Thyroid gland (tissue), 4 donors: ENCODE data around the gene ELAVL4. TPM values are rescaled to one million over a fixed set of nuclear protein-coding genes. Genes with fewer than 3 reads are reported as not detected.

Experiments
- DNase-seq, 2 donors: peaks; one replicate each; pipeline ENCODE4 v3.0.0-alpha.2; 2019
- H3K27ac ChIP-seq, 3 donors: fragments of 200-600 bp; sonication (generic); 1 replicate in 2 of 3; 2 replicates in 1 of 3; pipeline ENCODE4 v1.5.1; 2016 to 2019; ENCODE audit warnings: mild to moderate bottlenecking in 1 of 3, moderate library complexity in 1 of 3
- H3K27me3 ChIP-seq: fragments of 200-600 bp; sonication (generic); one replicate; pipeline ENCODE4 v1.5.1; 2019
- H3K36me3 ChIP-seq, 2 donors: fragments of 200-600 bp; sonication (generic); one replicate each; pipeline ENCODE4 v1.5.1; 2016 to 2019
- H3K4me1 ChIP-seq, 2 donors: fragments of 200-600 bp; sonication (generic); one replicate each; pipeline ENCODE4 v1.5.1; 2017 to 2019
- H3K4me3 ChIP-seq, 3 donors: fragments of 200-600 bp; sonication (generic); replicated peaks in 1 of 3; 1 replicate in 2 of 3; 2 replicates in 1 of 3; pipeline ENCODE4 v1.5.1; 2016; ENCODE audit warnings: mild to moderate bottlenecking in 1 of 3
- H3K9me3 ChIP-seq: fragments of 200-600 bp; sonication (generic); one replicate; pipeline ENCODE4 v1.5.1; 2017
- CTCF ChIP-seq, 6 experiments: fragments of 200-600 bp in 3 of 6; fragments of 450-650 bp in 3 of 6; sonication (generic) in 3 of 6; IDR thresholded peaks; one replicate each; pipeline ENCODE4 v1.5.1; 2016 to 2019; ENCODE audit warnings: antibody characterized with exemption in 6 of 6, mild to moderate bottlenecking in 2 of 6, inconsistent platforms in 1 of 6, moderate library complexity in 1 of 6
- POLR2A ChIP-seq, 2 donors: fragments of 450-650 bp; IDR thresholded peaks; one replicate each; pipeline ENCODE4 v1.6.1; 2017; ENCODE audit warnings: antibody characterized with exemption in 2 of 2, mild to moderate bottlenecking in 2 of 2, moderate library complexity in 1 of 2
- WGBS, 2 donors: methylation state at CpG; one replicate each; pipeline ENCODE4 v1.1.5; 2017; 5-methylcytosine and 5-hydroxymethylcytosine counted together
- intact Hi-C: fragments of 100-400 bp; cut with DNase I; formaldehyde crosslinking; loops from one replicate; pipeline ENCODE4 v1.15.1; 2023
- total RNA-seq, 4 donors: library from RNA; depleted of rRNA; stranded (reverse); fragments of >200 nt; gene quantifications; one replicate each; pipeline ENCODE4 v1.2.3, GENCODE V29; 2016

The ELAVL4 gene
- total RNA-seq, 4 donors from 2014 or later: not detected

GRCh38 chr1:50132347-50132894, 23.7 kb downstream of the ELAVL4 start:
- Histone ChIP-seq H3K27me3 (no peaks in the 10 kb centered on the region), H3K4me3 (no peak overlapping the region)
- TF ChIP-seq CTCF (IDR thresholded peaks at IDR 0.05) (no peak), POLR2A (IDR thresholded peaks at IDR 0.05) (no peak)

GRCh38 chr1:50135716-50136115, 27.0 kb downstream of the ELAVL4 start:
- H3K27me3 ChIP-seq: no peaks in the 10 kb centered on the region
- H3K4me1 ChIP-seq: no peaks in the 10 kb centered on the region
- H3K9me3 ChIP-seq: no peaks in the 10 kb centered on the region
- H3K27ac ChIP-seq: no peak overlapping the region
- no peak for TF ChIP-seq CTCF (IDR thresholded peaks at IDR 0.05)
- TF ChIP-seq POLR2A (IDR thresholded peaks at IDR 0.05): no peak
- no peak for DNase-seq
- 73 to 75% methylated on average over 2 of the region's 2 CpGs for WGBS, 2 donors
- no peaks in the 10 kb centered on the region for H3K36me3 ChIP-seq
- H3K4me3 ChIP-seq: no peak overlapping the region
- intact Hi-C loops: no loop called here

More at GRCh38 chr1:50132347-50132894, 23.7 kb downstream of the ELAVL4 start:
- H3K9me3 ChIP-seq: no peaks in the 10 kb centered on the region
- no peak for DNase-seq
- intact Hi-C loops: no loop called here
- no peaks in the 10 kb centered on the region for H3K36me3 ChIP-seq
- no peaks in the 10 kb centered on the region for H3K4me1 ChIP-seq
- 79 to 81% methylated on average over 3 of the region's 3 CpGs for WGBS, 2 donors
- H3K27ac ChIP-seq: no peak overlapping the region

- intact Hi-C loops: no loop called here
- 66 to 69% methylated on average over 10 of the region's 10 CpGs for WGBS, 2 donors
- TF ChIP-seq POLR2A (IDR thresholded peaks at IDR 0.05): no peak
- no peak for TF ChIP-seq CTCF (IDR thresholded peaks at IDR 0.05)
Measured at GRCh38 chr1:50139339-50140181, 30.8 kb downstream of the ELAVL4 start.

GRCh38 chr1:50140182-50140447, 31.4 kb downstream of the ELAVL4 start:
- intact Hi-C loops: no loop called here
- peaks cover 5% of the 10 kb centered on the region for H3K9me3 ChIP-seq
- H3K27me3 ChIP-seq: no peaks in the 10 kb centered on the region
- 86% methylated on average over 1 of the region's 1 CpG for WGBS, 2 donors
- no peaks in the 10 kb centered on the region for H3K4me1 ChIP-seq
- TF ChIP-seq CTCF (IDR thresholded peaks at IDR 0.05): no peak
- TF ChIP-seq POLR2A (IDR thresholded peaks at IDR 0.05): no peak
- no peak for DNase-seq
- H3K27ac ChIP-seq: no peak overlapping the region
- no peak overlapping the region for H3K4me3 ChIP-seq
- no peaks in the 10 kb centered on the region for H3K36me3 ChIP-seq

More at GRCh38 chr1:50139339-50140181, 30.8 kb downstream of the ELAVL4 start:
- Histone ChIP-seq H3K27ac (no peak overlapping the region), H3K9me3 (peaks cover 5% of the 10 kb centered on the region), H3K4me3 (no peak overlapping the region), H3K27me3 (no peaks in the 10 kb centered on the region), H3K4me1 (no peaks in the 10 kb centered on the region), H3K36me3 (no peaks in the 10 kb centered on the region)
- no peak for DNase-seq

GRCh38 chr1:50147191-50147850, 38.6 kb downstream of the ELAVL4 start:
- Histone ChIP-seq H3K9me3 (peaks cover 5% of the 10 kb centered on the region), H3K27me3 (no peaks in the 10 kb centered on the region), H3K27ac (no peak overlapping the region), H3K36me3 (no peaks in the 10 kb centered on the region), H3K4me1 (no peaks in the 10 kb centered on the region), H3K4me3 (no peak overlapping the region)
- DNase-seq: no peak
- TF ChIP-seq CTCF (IDR thresholded peaks at IDR 0.05) (no peak), POLR2A (IDR thresholded peaks at IDR 0.05) (no peak)
- intact Hi-C loops: no loop called here
- WGBS, 2 donors: 75 to 82% methylated on average over 4 of the region's 4 CpGs
